Spinal cord (tissue), 10 donors: ENCODE results near the gene GJB6. TPM values are rescaled to one million over a fixed set of nuclear protein-coding genes. Genes with fewer than 3 reads are reported as not detected.
"Not testable (repeated sequence)": the region's sequence is repeated elsewhere in the genome, so short reads cannot be mapped to it uniquely, and the experiment has no call there.

Experiments
- DNase-seq, 6 donors: peaks; one replicate each; pipeline versions ENCODE4 v3.0.0 to v3.0.0-alpha.2; 2013 to 2015; ENCODE audit warnings: low spot score in 6 of 6, low read depth in 4 of 6
- H3K27ac ChIP-seq: one replicate; pipeline ENCODE4 v1.5.1; 2013; ENCODE audit warnings: low read depth, low read length, control low read depth
- H3K27me3 ChIP-seq: one replicate; pipeline ENCODE4 v1.6.1; 2013; ENCODE audit warnings: low read length; ENCODE audit not compliant: control insufficient read depth, insufficient read depth
- H3K36me3 ChIP-seq: one replicate; pipeline ENCODE4 v1.6.1; 2013; ENCODE audit warnings: low read length; ENCODE audit not compliant: control insufficient read depth, insufficient read depth
- H3K4me1 ChIP-seq: one replicate; pipeline ENCODE4 v1.6.1; 2013; ENCODE audit warnings: low read length; ENCODE audit not compliant: control insufficient read depth, insufficient read depth
- H3K4me3 ChIP-seq: one replicate; pipeline ENCODE4 v1.5.1; 2013; ENCODE audit warnings: low read depth, low read length, control low read depth
- H3K9me3 ChIP-seq: one replicate; pipeline ENCODE4 v1.6.1; 2013; ENCODE audit warnings: low read length; ENCODE audit not compliant: control insufficient read depth, insufficient read depth
- WGBS: methylation state at CpG from one replicate; pipeline ENCODE4 v1.1.5; 2013; ENCODE audit warnings: missing lambda C conversion rate; ENCODE audit not compliant: insufficient coverage; 5-methylcytosine and 5-hydroxymethylcytosine counted together
- long read RNA-seq, 4 donors: transcript quantifications; one replicate each; lab custom pipeline, GENCODE V29; 2026
- polyA plus RNA-seq, 2 donors: library from polyadenylated mRNA; unstranded; fragments of 120-200 nt; gene quantifications; one replicate each; pipeline ENCODE4 v1.2.1, GENCODE V29; 2013; ENCODE audit not compliant: insufficient read length in 2 of 2
- total RNA-seq, 2 donors: library from RNA; depleted of rRNA in 1 of 2; stranded (reverse); fragments of 120-200 nt in 1 of 2; fragments of >200 nt in 1 of 2; gene quantifications; one replicate each; pipeline versions ENCODE4 v1.2.3 to v1.2.4, GENCODE V29; 2013 to 2014
- donor health status: healthy.

GJB6 gene
- total RNA-seq (100 to 1,000 TPM in 1 of 2 donors, 10 to 100 TPM in 1; 70.6 to 598 TPM), polyA plus RNA-seq (100 to 1,000 TPM in 1 of 2 donors, 10 to 100 TPM in 1; 10.2 to 109 TPM)
- long read RNA-seq, donor 1, transcript GJB6-210 (4 exons, 1,991 nt), result major isoform, 16 of 42 reads
- long read RNA-seq, donor 1, transcript GJB6-201 (3 exons, 2,072 nt), result minor isoform, 7 of 42 reads
- long read RNA-seq, donor 1, transcript GJB6-203 (3 exons, 1,805 nt), result minor isoform, 6 of 42 reads
- long read RNA-seq, donor 1, transcript GJB6-212 (2 exons, 532 nt), result minor isoform, 8 of 42 reads
- long read RNA-seq, donor 1, partial matches to known transcripts, result 0 of 42 reads
- long read RNA-seq, donor 1, other reads (novel, unspliced or antisense), result 0 of 42 reads
- long read RNA-seq, donor 2, result 0 reads
- long read RNA-seq, donor 3, result 0 reads
- long read RNA-seq, donor 4, result 0 reads

- peak within 1 kb of the TSS; percentile 36 for H3K4me3 ChIP-seq
- WGBS, result under 1% methylated on average over 84 of the region's 85 CpGs
- no peaks in the 10 kb centered on the region for H3K36me3 ChIP-seq
- peak within 1 kb of the TSS; percentile 52 for H3K27ac ChIP-seq
- peaks cover 34% of the 10 kb centered on the region for H3K27me3 ChIP-seq
- peaks cover 15% of the 10 kb centered on the region for H3K4me1 ChIP-seq
- H3K9me3 ChIP-seq, result no peaks in the 10 kb centered on the region
- peak in 1 of 6 donors; percentile 35 for DNase-seq
Measured at GRCh38 chr13:20231839-20232555, at the start of gene GJB6. Gene GJB6, minus strand, starts transcription at chr13:20232319. Its CDS starts 8,839 bp downstream, at chr13:20223480.

- not testable (repeated sequence) for DNase-seq, H3K27me3 ChIP-seq, H3K36me3 ChIP-seq, H3K27ac ChIP-seq, H3K4me1 ChIP-seq, H3K4me3 ChIP-seq, H3K9me3 ChIP-seq
- WGBS, result no CpG with 5 or more reads among the region's 5 CpGs
Measured at GRCh38 chr13:20276901-20277300, 44.8 kb upstream of the GJB6 start.

- WGBS, result 100% methylated on average over 2 of the region's 4 CpGs
- Histone ChIP-seq H3K9me3 (no peaks in the 10 kb centered on the region), H3K27me3 (no peaks in the 10 kb centered on the region), H3K27ac (no peak overlapping the region), H3K4me3 (no peak overlapping the region), H3K4me1 (peaks cover 6% of the 10 kb centered on the region), H3K36me3 (no peaks in the 10 kb centered on the region)
- DNase-seq, result no peak
Measured at GRCh38 chr13:20274466-20274865, 42.3 kb upstream of the GJB6 start.

DNA sequence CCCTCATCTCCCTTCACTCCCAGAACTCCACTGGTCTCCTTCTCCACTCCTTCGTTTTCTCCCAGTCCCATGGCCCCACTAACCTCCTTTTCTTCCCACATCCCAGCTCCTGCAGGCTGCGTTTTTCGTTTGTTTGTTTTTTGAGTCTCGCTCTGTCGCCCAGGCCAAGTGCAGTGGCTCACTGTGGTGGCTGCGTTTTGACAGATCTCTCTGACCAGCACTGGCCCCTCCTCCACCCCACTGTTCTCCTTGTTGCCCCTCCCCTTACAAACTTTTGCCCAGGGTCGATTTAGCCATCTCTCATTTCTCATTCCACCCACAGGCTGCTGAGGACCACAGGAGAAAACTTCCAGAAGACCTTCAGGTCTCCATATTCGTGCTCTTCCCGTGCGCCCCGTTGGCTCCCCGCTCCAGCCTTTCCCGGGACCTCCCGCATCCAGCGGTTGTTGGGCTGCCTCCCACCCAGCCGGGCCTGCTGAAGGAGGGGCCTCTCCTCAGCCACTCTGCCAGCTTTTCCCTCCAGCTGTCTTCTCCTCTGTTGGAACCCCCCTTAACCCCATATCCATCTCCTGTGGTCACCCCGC lies 40.6 kb upstream of the GJB6 start:
- Histone ChIP-seq H3K4me3 (no peak overlapping the region), H3K27ac (no peak overlapping the region), H3K9me3 (no peaks in the 10 kb centered on the region), H3K4me1 (peaks cover 6% of the 10 kb centered on the region), H3K27me3 (no peaks in the 10 kb centered on the region), H3K36me3 (no peaks in the 10 kb centered on the region)
- 77% methylated on average over 17 of the region's 17 CpGs for WGBS
- no peak for DNase-seq

- Histone ChIP-seq H3K4me1 (peaks cover 6% of the 10 kb centered on the region), H3K27me3 (no peaks in the 10 kb centered on the region), H3K4me3 (no peak overlapping the region), H3K36me3 (no peaks in the 10 kb centered on the region), H3K9me3 (no peaks in the 10 kb centered on the region), H3K27ac (no peak overlapping the region)
- no peak for DNase-seq
- 33% methylated on average over 1 of the region's 2 CpGs for WGBS
Measured at GRCh38 chr13:20272104-20272503, 40.0 kb upstream of the GJB6 start.

GRCh38 chr13:20271441-20271840 lies 39.3 kb upstream of the GJB6 start:
- Histone ChIP-seq H3K9me3 (no peaks in the 10 kb centered on the region), H3K36me3 (no peaks in the 10 kb centered on the region), H3K4me3 (no peak overlapping the region), H3K27me3 (no peaks in the 10 kb centered on the region), H3K4me1 (peaks cover 10% of the 10 kb centered on the region), H3K27ac (no peak overlapping the region)
- 93% methylated on average over 3 of the region's 4 CpGs for WGBS
- DNase-seq, result no peak

DNA sequence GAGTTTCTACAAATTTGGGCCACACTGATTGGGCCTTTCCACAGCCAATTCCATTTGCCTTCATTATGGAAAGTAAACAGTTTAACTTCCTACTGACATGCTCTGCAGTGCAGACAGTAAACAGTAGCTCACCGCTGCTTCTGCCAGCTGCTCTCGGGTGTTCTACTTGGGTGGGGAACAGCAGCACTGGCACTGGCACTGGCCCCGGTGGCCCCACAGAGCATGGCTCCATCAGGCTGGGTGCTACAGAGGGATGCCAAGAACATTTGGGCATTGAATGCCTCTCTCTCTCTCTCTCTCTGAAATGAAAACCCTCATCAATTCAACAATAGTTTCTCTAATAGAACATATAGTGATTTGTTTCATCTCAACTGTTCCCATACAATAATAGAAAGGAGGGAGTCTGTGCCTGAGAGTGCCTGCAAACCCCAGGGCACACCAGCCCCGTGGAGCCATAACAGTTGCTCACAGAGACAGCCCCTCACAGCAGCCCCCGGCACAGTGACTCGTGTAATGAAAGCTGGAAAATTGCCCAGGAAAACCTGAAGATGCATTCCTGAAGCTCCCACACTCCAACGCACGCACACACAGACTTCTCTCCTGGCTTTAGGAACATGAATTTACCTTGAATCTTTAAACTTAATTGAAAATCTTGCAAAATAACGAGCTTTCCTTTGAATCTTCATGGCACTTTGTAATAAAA lies 38.2 kb upstream of the GJB6 start:
- WGBS, result 31% methylated on average over 6 of the region's 9 CpGs
- Histone ChIP-seq H3K9me3 (no peaks in the 10 kb centered on the region), H3K27ac (no peak overlapping the region), H3K27me3 (no peaks in the 10 kb centered on the region), H3K4me3 (no peak overlapping the region), H3K4me1 (peaks cover 17% of the 10 kb centered on the region), H3K36me3 (no peaks in the 10 kb centered on the region)
- peak in 3 of 6 donors; percentile 23 to 85 (median 57) for DNase-seq

- H3K27ac ChIP-seq, result no peak overlapping the region
- no peak for DNase-seq
- H3K4me3 ChIP-seq, result no peak overlapping the region
- peaks cover 14% of the 10 kb centered on the region for H3K4me1 ChIP-seq
- no peaks in the 10 kb centered on the region for H3K36me3 ChIP-seq
- H3K9me3 ChIP-seq, result no peaks in the 10 kb centered on the region
- H3K27me3 ChIP-seq, result no peaks in the 10 kb centered on the region
- 93% methylated on average over 6 of the region's 9 CpGs for WGBS
Measured at GRCh38 chr13:20264271-20265018, 32.3 kb upstream of the GJB6 start.
